Esophagus squamous epithelium (tissue), 5 donors: Measurements from ENCODE around the gene TMC1. TPM values are rescaled to one million over a fixed set of nuclear protein-coding genes. Genes with fewer than 3 reads are reported as not detected.

ENCODE experiments used
- DNase-seq: peaks from one replicate; lab custom pipeline; 2025; lab: John Stamatoyannopoulos, UW
- H3K27ac ChIP-seq, 4 donors: fragments of 200-600 bp; sonication (generic); one replicate each; pipeline ENCODE4 v1.5.1; 2016 to 2019; ENCODE audit warnings: mild to moderate bottlenecking in 1 of 4
- H3K27me3 ChIP-seq, 4 donors: fragments of 200-600 bp; sonication (generic); 1 replicate in 3 of 4; 2 replicates in 1 of 4; pipeline versions ENCODE4 v1.5.1 to v1.6.0; 2017 to 2021; ENCODE audit warnings: antibody characterized with exemption in 1 of 4
- H3K36me3 ChIP-seq, 3 donors: fragments of 200-600 bp; sonication (generic); one replicate each; pipeline ENCODE4 v1.5.1; 2016 to 2019
- H3K4me1 ChIP-seq, 3 donors: fragments of 200-600 bp; sonication (generic); one replicate each; pipeline ENCODE4 v1.5.1; 2017 to 2019
- H3K4me3 ChIP-seq, 4 donors: fragments of 200-600 bp; sonication (generic); 1 replicate in 3 of 4; 2 replicates in 1 of 4; pipeline ENCODE4 v1.5.1; 2016 to 2019; ENCODE audit warnings: mild to moderate bottlenecking in 2 of 4, moderate library complexity in 1 of 4
- H3K9me3 ChIP-seq, 3 donors: fragments of 200-600 bp; sonication (generic); one replicate each; pipeline ENCODE4 v1.5.1; 2016 to 2019
- POLR2A ChIP-seq, 4 donors: fragments of 450-650 bp; IDR thresholded peaks; one replicate each; pipeline ENCODE4 v1.6.1; 2017; ENCODE audit warnings: antibody characterized with exemption in 4 of 4, mild to moderate bottlenecking in 4 of 4, moderate library complexity in 3 of 4
- WGBS, 2 donors: methylation state at CpG; one replicate each; pipeline ENCODE4 v1.1.5; 2018; 5-methylcytosine and 5-hydroxymethylcytosine counted together
- intact Hi-C: fragments of 100-400 bp; cut with DNase I; formaldehyde crosslinking; loops from one replicate; pipeline ENCODE4 v1.15.0; 2022
- total RNA-seq, 4 donors: library from RNA; depleted of rRNA; stranded (reverse); fragments of >200 nt; gene quantifications; one replicate each; pipeline ENCODE4 v1.1.0, GENCODE V29; 2016
- TF ChIP-seq, protein P1 (sequence below), 6 experiments: fragments of 450-650 bp in 4 of 6; fragments of 200-600 bp in 2 of 6; sonication (generic) in 2 of 6; IDR thresholded peaks; one replicate each; pipeline ENCODE4 v1.5.1; 2016 to 2019; ENCODE audit warnings: antibody characterized with exemption in 6 of 6, mild to moderate bottlenecking in 4 of 6, moderate library complexity in 4 of 6
- donor health status: DM: yes; HTN: yes; CAD: no.

TMC1 gene
- total RNA-seq, 4 donors from 2014 or later, result 1.1 to 3.1 (median 1.5) TPM; not detected in 1

DNA sequence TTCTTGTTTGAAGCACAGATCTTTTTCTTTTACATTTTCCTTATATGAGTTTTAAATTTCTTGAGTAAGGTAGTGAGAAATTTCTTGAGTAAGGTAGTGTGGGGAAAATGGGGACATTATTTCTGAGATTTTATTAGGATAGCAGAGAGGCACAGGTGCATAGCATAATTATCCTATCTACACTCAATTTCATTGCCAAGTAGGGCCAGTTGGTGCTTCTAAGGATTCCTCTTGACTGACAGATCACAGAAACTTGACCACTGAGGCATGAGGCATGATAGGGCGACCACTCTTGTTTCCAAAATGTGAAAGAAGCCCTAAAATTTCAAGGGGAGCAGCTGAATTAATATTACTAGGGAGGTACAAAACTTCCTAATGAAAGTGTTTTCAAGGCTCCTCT lies 31.4 kb upstream of the TMC1 start:
- H3K9me3 ChIP-seq, result no peaks in the 10 kb centered on the region
- TF ChIP-seq, protein P1, sequence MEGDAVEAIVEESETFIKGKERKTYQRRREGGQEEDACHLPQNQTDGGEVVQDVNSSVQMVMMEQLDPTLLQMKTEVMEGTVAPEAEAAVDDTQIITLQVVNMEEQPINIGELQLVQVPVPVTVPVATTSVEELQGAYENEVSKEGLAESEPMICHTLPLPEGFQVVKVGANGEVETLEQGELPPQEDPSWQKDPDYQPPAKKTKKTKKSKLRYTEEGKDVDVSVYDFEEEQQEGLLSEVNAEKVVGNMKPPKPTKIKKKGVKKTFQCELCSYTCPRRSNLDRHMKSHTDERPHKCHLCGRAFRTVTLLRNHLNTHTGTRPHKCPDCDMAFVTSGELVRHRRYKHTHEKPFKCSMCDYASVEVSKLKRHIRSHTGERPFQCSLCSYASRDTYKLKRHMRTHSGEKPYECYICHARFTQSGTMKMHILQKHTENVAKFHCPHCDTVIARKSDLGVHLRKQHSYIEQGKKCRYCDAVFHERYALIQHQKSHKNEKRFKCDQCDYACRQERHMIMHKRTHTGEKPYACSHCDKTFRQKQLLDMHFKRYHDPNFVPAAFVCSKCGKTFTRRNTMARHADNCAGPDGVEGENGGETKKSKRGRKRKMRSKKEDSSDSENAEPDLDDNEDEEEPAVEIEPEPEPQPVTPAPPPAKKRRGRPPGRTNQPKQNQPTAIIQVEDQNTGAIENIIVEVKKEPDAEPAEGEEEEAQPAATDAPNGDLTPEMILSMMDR (IDR thresholded peaks at IDR 0.05), result no peak
- TF ChIP-seq POLR2A (IDR thresholded peaks at IDR 0.05), result no peak
- no peak for DNase-seq
- 82 to 93% methylated on average over 1 of the region's 1 CpG for WGBS, 2 donors
- H3K27ac ChIP-seq, result no peak overlapping the region
- H3K27me3 ChIP-seq, result peaks cover 0 to 12% (median 0%) of the 10 kb centered on the region in 4 donors
- no peak overlapping the region for H3K4me3 ChIP-seq
- H3K36me3 ChIP-seq, result no peaks in the 10 kb centered on the region
- H3K4me1 ChIP-seq, result peaks cover 0 to 4% (median 0%) of the 10 kb centered on the region in 3 donors
- intact Hi-C loops, result no loop called here

DNA sequence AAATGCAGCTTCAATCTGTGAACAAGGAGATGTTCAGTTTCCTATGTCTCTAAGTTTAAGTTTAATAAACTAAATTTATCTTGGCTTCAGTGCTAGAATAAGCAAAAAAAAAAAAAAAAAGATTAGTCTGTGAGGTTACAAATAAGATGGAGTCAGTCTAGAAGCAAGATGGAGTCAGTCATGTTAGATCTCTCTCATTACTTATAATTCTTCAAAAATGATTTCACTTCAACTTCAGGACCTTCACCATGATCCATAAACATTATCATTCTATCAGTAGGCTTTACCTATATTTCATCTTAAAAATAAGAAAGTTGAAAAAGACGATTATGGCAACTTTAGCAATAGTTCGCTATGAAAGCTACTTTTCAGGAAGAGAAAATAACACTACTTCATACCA lies 30.2 kb upstream of the TMC1 start:
- H3K36me3 ChIP-seq, result no peaks in the 10 kb centered on the region
- peaks cover 0 to 4% (median 0%) of the 10 kb centered on the region in 3 donors for H3K4me1 ChIP-seq
- intact Hi-C loops, result no loop called here
- H3K9me3 ChIP-seq, result no peaks in the 10 kb centered on the region
- H3K27me3 ChIP-seq, result peaks cover 0 to 12% (median 0%) of the 10 kb centered on the region in 4 donors
- no peak for DNase-seq
- H3K27ac ChIP-seq, result no peak overlapping the region
- H3K4me3 ChIP-seq, result no peak overlapping the region
- TF ChIP-seq, protein P1 (IDR thresholded peaks at IDR 0.05), result no peak
- TF ChIP-seq POLR2A (IDR thresholded peaks at IDR 0.05), result no peak
- WGBS, 2 donors, result 91 to 96% methylated on average over 2 of the region's 2 CpGs

DNA sequence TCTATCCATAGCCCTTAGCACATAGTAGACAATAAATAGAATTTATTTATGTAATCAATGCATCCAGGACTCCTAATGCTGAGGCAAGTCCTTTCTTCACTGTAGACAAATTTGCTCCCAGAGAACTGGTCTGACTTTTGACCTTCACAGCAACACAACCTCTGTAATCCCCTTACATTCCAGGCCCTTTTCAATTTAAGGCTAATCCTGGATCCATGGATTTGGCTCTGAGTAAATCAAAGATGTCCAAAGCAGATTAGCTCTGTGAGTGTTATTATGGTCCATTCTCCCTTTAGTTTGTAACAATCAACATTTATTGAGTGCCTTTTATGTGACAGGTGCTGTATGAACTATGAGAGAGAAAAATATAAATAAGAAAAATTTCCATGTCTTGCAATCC lies 27.4 kb upstream of the TMC1 start:
- intact Hi-C loops, result no loop called here

DNA sequence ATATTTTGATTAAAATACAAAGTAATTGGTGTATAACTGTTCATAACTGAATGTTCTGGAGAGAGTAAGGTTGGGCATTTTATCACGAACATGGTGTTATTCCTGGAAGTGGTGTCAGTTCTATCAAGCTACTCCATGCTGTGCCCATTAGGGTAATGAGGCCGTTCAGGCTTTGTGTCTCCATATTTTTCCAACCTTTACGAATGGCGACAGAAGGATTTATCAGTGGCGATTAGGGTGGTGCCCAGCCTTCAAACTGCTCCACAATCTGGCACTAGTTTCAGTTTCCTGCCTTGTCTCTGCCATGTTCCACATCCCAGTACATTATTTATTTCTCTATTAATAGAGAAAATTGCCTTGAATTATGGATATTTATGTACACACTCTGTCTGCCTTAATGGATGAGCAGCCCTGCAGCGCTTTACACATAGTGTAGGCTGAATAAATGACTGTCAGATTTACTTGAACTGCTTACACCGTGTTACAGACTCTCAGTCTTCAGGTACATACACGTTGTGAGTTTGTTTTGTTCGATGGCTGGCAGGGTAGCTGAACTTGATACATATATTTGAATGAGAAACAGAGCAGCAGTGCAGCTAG lies 23.9 kb upstream of the TMC1 start:
- WGBS, 2 donors, result 63 to 68% methylated on average over 9 of the region's 9 CpGs
- no peaks in the 10 kb centered on the region for H3K27me3 ChIP-seq
- H3K27ac ChIP-seq, result no peak overlapping the region
- no peak for DNase-seq
- H3K36me3 ChIP-seq, result no peaks in the 10 kb centered on the region
- no peaks in the 10 kb centered on the region for H3K9me3 ChIP-seq
- no peak for TF ChIP-seq POLR2A (IDR thresholded peaks at IDR 0.05)
- TF ChIP-seq, protein P1 (IDR thresholded peaks at IDR 0.05), result no peak
- no peaks in the 10 kb centered on the region for H3K4me1 ChIP-seq
- intact Hi-C loops, result no loop called here
- H3K4me3 ChIP-seq, result no peak overlapping the region

More for the DNA sequence above, 27.4 kb upstream of the TMC1 start:
- Histone ChIP-seq H3K4me1 (no peaks in the 10 kb centered on the region), H3K4me3 (no peak overlapping the region), H3K9me3 (no peaks in the 10 kb centered on the region), H3K36me3 (no peaks in the 10 kb centered on the region), H3K27ac (no peak overlapping the region), H3K27me3 (peaks cover 0 to 12% (median 0%) of the 10 kb centered on the region in 4 donors)
- TF ChIP-seq, protein P1 (IDR thresholded peaks at IDR 0.05), result no peak
- no peak for DNase-seq

DNA sequence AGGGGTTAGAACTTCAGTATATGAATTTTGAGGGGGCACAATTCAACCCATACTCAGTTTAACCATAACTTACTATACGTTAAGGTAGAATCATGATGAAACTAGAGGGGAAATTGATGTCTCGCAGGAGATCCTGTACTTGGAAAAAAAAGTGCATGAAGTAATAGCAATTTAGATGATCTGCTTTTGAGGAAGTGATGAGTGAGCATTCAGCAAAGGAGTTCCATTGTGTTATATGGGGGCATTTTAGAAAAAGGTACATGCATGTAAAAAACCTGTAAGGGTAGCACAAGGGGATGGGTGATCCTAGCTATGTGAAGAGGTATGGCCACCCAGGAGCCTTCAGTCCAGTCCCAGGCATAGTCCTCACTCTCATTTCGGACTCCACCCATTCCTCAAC lies 14.8 kb upstream of the TMC1 start:
- intact Hi-C loops, result no loop called here
- 71 to 87% methylated on average over 2 to 3 of the region's 3 CpGs for WGBS, 2 donors
- no peaks in the 10 kb centered on the region for H3K36me3 ChIP-seq

More for the DNA sequence above, 14.8 kb upstream of the TMC1 start:
- Histone ChIP-seq H3K4me1 (peaks cover 0 to 11% (median 5%) of the 10 kb centered on the region in 3 donors), H3K27me3 (no peaks in the 10 kb centered on the region), H3K9me3 (no peaks in the 10 kb centered on the region), H3K4me3 (no peak overlapping the region), H3K27ac (no peak overlapping the region)
- no peak for DNase-seq
- no peak for TF ChIP-seq POLR2A (IDR thresholded peaks at IDR 0.05)
- TF ChIP-seq, protein P1 (IDR thresholded peaks at IDR 0.05), result no peak
